HepG2 (cell line): ENCODE data around the gene TRAP1. TPM values are rescaled to one million over a fixed set of nuclear protein-coding genes. Genes with fewer than 3 reads are reported as not detected.
A peak's percentile ranks its signal among the peaks of the same experiment; 100 is the strongest.

Experiments
- AFF4 ChIP-seq: sonication (generic); formaldehyde crosslinking; IDR thresholded peaks from 2 replicates; pipeline ENCODE4 v1.4.0; 2020; ENCODE audit warnings: missing genetic modification reagents
- E2F5 ChIP-seq: sonication (generic); formaldehyde crosslinking; conservative IDR thresholded peaks from 2 replicates; pipeline ENCODE4 v1.4.0; 2020; ENCODE audit warnings: missing genetic modification reagents
- ETS1 ChIP-seq: sonication (generic); formaldehyde crosslinking; IDR thresholded peaks from 2 replicates; pipeline ENCODE4 v1.4.0; 2020; ENCODE audit warnings: missing genetic modification reagents
- HMGXB3 ChIP-seq: sonication (generic); formaldehyde crosslinking; IDR thresholded peaks from 2 replicates; pipeline ENCODE4 v1.4.0; 2020; ENCODE audit warnings: missing genetic modification reagents, borderline replicate concordance
- HOXD1 ChIP-seq: sonication (generic); formaldehyde crosslinking; IDR thresholded peaks from 2 replicates; pipeline ENCODE4 v1.5.0; 2020; ENCODE audit warnings: missing genetic modification reagents
- UBTF ChIP-seq: sonication (generic); formaldehyde crosslinking; IDR thresholded peaks from 2 replicates; pipeline ENCODE4 v1.4.0; 2020; ENCODE audit warnings: mild to moderate bottlenecking, missing genetic modification reagents
- ZFY ChIP-seq: sonication (generic); formaldehyde crosslinking; IDR thresholded peaks from 2 replicates; pipeline ENCODE4 v1.4.0; 2020; ENCODE audit warnings: missing genetic modification reagents
- ZMAT3 ChIP-seq: sonication (generic); formaldehyde crosslinking; conservative IDR thresholded peaks from 2 replicates; pipeline ENCODE4 v1.7.0; 2021; ENCODE audit warnings: missing genetic modification reagents
- ZNF225 ChIP-seq: sonication (generic); formaldehyde crosslinking; IDR thresholded peaks from 2 replicates; pipeline ENCODE4 v1.4.0; 2020; ENCODE audit warnings: mild to moderate bottlenecking, missing genetic modification reagents
- ZNF430 ChIP-seq: sonication (generic); formaldehyde crosslinking; IDR thresholded peaks from 2 replicates; pipeline ENCODE4 v1.9.0; 2021; ENCODE audit warnings: mild to moderate bottlenecking, missing genetic modification reagents
- ZXDC ChIP-seq: sonication (generic); formaldehyde crosslinking; IDR thresholded peaks from 2 replicates; pipeline ENCODE4 v1.5.0; 2020; ENCODE audit warnings: mild to moderate bottlenecking, missing genetic modification reagents
- polyA plus RNA-seq, 8 experiments: library from polyadenylated mRNA; depleted of rRNA in 3 of 8; stranded (reverse) in 7 of 8; unstranded in 1 of 8; fragments of >200 nt; fragmentation: Illumina TruSeq in 4 of 8; extraction: Trizol in 4 of 8; gene quantifications; 2 replicates each; pipeline versions ENCODE4 v1.2.1 to v1.2.3, GENCODE V29; 2011 to 2016; ENCODE audit warnings: low read depth in 4 of 8, missing spikeins in 1 of 8, mixed read lengths in 1 of 8; ENCODE audit not compliant: insufficient read depth in 1 of 8
- total RNA-seq, 5 experiments: library from RNA; depleted of rRNA; stranded (reverse); fragments of >200 nt; fragmentation: Illumina TruSeq; extraction: Trizol; gene quantifications; 2 replicates each; pipeline ENCODE4 v1.2.3, GENCODE V29; 2016; ENCODE audit warnings: low read depth in 1 of 5

TRAP1 gene
- total and polyA plus RNA-seq, 2 of the 13 experiments (the other 11 are each of a cell fraction or from before 2014, with no cell fraction given): 127 to 240 TPM

- TF ChIP-seq ZNF430 (CRISPR knock-in tag): 0 out of 2 replicates have a peak, but pooled peaks have one; percentile 16
- no peak; the same call in 1 of the 2 replicates for TF ChIP-seq ZMAT3 (CRISPR knock-in tag)
- no peak for TF ChIP-seq AFF4 (CRISPR knock-in tag)
- TF ChIP-seq ETS1 (CRISPR knock-in tag): no peak
- peak; percentile 23; the same call in 1 of the 2 replicates for TF ChIP-seq HOXD1 (CRISPR knock-in tag)
- TF ChIP-seq ZXDC: peak; percentile 51; the same call in 1 of the 2 replicates
- peak; percentile 79; the same call in 1 of the 2 replicates for TF ChIP-seq ZNF225
- TF ChIP-seq ZFY: peak; percentile 91
- no peak for TF ChIP-seq E2F5 (CRISPR knock-in tag)
- peak; percentile 74 for TF ChIP-seq UBTF (CRISPR knock-in tag)
- TF ChIP-seq HMGXB3 (CRISPR knock-in tag): no peak
Observed at GRCh38 chr16:3717235-3718018, at the start of gene TRAP1 (continued).
